GM21390 (cell line): ENCODE results near the gene C17orf78.
"Not testable (repeated sequence)": the region's sequence is repeated elsewhere in the genome, so short reads cannot be mapped to it uniquely, and the experiment has no call there.

Source experiments
- ATAC-seq: cut with Tn5 transposase; IDR thresholded peaks from one replicate; pipeline ENCODE4 v1.9.1; 2021; ENCODE audit not compliant: unreplicated experiment

Gene C17orf78

DNA sequence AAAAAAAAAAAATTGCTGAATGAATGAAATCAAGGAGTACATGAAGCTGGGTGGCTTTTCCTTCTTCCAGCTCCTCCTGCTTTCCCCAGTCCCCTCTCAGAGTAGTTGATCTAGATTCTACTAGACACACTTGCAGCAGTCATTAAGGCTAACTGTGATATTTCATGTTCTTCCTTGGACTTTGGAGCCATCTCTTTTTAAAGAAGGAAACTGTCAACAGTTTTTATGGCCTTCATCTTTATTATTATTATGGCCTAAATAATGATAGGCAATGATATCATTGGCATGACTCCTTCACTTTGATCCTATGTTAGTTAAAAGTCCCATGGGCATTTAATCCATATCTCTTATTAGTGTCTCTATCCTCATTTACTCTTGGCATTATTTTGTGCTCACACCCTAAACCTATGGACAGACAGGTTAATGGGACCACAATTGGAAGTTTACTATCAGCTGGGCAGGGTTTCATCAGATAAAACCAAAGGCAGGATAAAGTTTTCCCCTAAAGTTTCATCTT lies 9.7 kb downstream of the C17orf78 start:
- no peak for ATAC-seq

DNA sequence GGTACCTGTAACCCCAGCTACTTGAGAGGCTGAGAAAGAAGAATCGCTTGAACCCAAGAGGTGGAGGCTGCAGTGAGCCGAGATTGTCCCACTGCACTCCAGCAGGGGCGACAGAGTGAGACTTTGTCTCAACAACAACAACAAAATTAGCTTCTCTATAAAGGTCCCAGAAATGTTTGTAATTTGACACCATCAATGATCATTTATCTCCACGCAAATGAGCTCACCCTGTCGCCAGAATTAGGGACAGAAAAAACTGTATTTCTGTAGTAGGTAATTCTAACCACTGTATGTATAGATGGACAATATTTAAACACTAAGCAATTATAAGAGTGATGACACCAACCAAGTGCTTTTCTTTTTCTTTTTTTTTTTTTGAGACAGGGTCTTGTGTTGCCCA lies 10.7 kb downstream of the C17orf78 start:
- no peak for ATAC-seq

DNA sequence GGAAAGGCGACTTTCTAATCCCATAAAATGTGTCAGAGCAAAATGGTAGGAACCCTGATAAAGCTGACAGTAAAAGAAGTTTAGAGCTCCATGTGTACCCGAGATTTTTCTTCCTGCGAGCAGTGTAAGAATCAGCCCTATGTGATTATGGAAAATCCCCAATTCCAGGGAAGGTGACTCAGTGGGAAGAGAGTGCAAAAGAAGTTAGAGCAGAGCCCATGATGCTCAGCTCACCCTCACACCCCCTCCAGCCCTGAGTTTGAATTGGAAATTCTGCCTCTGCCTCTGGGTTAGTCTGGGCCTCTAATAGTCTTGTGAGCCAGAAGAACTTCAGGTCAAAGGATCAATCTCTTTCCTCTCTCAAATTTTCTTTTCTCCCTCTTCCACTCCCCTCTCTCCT lies 12.5 kb downstream of the C17orf78 start:
- no peak for ATAC-seq

DNA sequence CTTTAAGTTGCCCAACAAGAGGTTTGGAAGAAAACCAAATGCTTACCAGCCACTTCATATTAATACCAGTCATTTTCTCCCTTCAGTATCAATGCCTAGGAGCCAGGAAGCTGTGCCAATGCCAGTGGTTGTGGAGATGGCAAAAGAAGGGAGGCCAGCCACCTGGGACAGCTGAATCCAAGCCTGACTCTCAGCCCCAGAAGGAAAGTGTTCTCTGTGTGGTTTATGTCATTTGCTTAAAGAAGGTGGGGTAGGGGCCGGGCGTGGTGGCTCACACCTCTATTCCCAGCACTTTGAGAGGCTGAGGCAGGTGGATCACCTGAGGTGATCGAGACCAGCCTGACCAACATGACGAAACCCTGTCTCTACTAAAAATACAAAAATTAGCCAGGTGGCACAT lies 13.4 kb downstream of the C17orf78 start:
- ATAC-seq: no peak

DNA sequence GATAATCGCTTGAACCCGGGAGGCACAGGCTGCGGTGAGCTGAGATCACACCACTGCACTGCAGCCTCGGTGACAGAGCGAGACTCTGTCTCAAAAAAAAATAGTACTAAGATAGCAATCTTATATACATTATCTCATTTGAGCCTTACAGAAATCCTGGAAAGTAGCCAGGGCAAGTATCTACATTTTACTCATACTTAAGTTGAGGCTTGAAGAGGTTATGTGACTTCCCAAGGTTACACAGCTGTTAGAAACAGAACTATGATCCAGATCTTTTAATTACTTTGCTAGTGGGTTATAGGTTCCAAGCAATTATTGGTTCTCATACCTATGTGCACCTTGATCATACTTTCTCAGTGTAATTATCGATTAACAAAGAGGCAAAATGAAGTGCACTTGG lies 15.4 kb downstream of the C17orf78 start:
- ATAC-seq: no peak

DNA sequence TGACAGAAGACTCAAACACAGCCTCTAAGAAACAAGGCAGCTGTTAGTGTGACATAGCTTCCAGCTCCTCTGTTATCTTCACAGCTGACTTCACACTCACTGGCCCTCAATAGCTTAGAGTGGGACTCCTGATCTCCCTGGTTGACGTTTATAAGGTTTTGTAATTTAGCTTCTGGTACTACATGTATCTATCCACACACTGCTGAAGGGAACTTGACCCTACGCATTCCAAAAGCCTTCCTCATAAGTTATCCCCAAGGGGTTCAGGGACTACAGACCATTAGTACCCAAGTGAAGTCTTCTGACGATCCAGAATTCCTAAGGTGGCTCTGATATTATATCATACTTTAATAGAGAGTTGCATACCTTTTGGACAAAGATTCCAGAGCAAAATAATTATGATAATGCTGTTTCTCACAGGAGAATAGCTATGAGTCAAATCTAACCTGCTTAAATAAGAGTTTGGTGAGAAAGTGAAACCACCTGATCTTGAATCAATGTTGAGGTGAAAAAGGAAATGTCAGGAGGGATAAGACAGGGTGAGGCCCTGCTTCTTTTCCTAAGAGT lies 16.3 kb downstream of the C17orf78 start:
- ATAC-seq: peak; percentile 66

DNA sequence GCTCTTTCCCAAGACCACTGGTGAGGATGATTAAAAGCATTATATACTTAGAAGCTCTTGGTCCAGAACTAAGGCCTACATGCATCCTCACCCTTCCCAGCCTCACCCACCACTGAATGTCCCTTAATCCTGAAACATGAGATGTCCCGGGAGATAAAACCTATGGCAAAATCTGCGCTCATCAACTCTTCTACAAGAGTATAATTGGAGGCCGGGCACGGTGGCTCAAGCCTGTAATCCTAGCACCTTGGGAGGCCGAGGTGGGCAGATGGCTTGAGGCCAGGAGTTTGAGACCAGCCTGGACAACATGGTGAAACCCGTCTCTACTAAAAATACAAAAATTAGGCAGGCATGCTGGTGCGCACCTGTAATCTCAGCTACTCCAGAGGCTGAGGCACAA lies 17.6 kb downstream of the C17orf78 start:
- no peak for ATAC-seq

DNA sequence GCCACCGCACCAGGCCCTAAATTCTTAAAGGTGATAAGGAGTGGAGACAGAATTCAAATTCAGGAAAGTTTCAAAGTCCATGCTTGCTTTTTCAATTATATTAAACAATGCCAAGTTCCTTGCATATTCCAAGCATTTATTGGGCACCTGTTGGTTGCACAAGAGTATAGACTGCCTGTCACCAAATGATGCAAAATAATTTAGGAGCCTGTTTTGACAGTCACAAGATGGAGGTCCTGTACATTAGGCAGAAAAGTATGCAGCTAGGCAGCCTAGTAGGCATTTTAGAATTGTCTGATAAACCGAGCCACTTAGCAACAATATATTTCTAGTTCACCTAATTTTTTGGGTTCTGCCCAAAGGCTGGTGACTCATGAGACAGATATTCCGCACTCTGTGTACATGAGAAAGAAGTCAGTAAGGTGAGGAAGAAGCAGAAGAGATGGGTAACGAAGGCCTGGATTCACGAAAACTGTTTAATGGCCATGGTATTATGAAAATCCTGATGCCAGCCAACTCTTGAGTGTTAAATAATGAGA lies 23.5 kb downstream of the C17orf78 start:
- no peak for ATAC-seq

DNA sequence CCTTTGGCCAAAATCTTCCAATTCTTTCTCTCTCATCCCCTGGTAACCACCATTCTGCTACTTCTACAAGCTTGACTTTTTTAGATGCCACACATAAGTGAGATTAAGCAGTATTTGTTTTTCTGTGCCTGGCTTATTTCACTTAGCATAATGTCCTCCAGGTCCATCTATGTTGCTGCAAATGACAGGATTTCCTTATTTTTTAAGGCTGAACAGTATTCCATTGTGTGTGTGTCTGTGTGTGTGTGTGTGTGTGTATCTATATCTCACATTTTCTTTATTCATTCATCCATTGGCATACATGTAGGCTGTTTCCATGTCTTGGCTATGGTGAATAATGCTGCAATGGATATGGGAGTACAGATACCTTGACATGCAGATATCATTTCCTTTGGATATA lies 24.7 kb downstream of the C17orf78 start:
- no peak for ATAC-seq

DNA sequence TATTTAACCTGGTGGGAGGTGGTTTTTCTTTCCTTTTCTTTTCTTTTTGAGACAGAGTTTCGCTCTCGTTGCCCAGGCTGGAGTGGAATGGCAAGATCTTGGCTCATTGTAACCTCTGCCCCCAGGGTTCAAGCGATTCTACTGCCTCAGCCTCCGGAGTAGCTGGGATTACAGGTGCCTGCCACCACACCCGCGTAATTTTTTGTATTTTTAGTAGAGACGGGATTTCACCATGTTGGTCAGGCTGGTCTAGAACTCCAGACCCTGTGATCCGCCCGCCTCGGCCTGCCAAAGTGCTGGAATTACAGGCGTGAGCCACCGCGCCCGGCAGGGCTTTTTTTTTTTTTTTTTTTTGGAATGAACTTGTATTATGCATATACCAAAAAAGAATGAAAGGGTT lies 29.7 kb downstream of the C17orf78 start:
- not testable (repeated sequence) for ATAC-seq

DNA sequence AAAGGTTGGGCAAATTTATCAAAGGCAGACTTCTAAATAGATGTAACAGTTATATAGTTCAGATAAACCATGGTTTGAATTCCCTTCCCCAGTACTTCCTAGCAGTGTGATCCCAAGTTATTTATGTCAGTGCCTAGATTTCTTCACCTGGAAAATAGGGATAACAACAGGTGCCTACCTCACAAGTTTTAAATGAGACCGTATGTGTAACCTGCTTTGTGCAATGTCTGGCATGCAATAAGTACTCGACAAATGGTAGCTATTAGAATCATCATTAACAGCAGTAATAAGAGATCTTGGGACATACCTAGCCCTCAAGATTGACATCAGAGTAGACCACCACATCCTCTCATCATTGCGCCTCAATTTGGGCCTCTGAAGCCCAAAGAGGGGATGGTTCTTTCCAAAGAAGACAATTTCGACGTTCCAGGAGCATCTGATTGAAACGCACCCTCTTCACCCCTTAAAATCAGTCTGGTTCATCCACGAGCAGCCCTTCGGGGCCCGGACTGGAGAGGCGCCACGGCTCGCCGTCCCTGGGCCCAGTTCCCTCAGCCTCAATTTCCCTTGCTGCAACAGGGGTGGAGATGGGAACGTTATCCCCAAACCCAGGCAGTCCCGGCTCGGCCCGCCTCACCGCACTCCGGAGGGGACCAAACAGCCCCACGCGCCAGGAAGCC lies 30.3 kb downstream of the C17orf78 start:
- ATAC-seq: peak; percentile 31

DNA sequence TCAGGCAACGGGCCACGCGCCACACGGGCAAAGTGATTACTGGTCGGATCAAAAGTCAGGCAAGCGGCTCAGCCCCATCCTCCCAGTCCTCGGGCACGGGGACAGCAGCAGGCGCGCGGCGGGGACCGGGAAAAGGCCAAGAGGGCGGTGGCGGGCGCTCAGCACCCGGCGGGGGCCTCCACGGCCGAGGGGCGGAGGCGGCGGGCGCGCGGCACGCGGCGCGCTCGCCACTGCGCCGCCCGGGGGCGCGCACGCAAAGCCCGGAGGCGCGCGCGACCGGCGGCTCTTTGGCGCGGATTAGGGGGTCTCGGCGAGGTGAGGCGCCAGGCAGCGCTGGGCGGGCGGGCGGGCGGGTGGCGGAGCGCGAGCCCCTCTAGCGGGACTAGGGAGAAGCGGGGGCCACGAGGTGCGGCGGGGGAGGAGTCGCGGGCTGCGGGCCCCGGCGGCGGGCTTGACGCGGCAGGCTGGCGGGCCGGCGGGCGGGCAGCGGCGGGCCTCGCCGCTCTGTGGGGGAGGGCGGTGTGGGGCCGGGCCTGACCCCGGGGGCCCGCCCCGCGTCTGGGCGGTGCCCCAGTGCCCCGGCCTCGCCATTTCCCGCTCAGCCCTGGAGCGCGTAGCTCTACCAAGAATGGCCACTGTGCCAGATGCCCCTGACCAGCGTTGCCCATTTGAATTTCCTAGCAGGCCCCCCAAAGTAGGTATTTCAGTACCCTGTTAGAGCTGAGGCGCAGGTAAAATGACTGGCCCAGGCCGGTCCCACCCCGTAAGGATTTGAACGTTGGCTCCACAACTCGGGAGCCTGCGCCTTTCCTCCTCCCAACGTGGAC lies 31.1 kb downstream of the C17orf78 start, which contains the start of the genes ACACA and TADA2A:
ACACA (minus strand) TSS at position 202 of the 827 bp plus-strand sequence. CDS start 537 bp downstream, outside the sequence.
TADA2A (plus strand) TSS at position 252 of the 827 bp plus-strand sequence. CDS start 4,480 bp downstream, outside the sequence.
- peak; percentile 78 for ATAC-seq

DNA sequence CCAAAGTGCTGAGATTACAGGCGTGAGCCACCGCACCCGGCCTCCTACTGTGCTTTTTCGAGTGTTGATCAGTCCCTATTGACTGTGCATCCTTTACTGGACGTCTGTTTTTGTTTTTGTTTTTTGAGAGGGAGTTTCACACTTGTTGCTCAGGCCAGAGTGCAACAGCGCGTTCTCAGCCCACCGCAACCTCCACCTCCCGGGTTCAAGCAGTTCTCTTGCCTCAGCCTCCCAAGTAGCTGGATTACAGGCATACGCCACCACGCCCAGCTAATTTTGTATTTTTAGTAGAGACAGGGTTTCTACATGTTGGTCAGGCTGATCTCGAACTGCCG lies 32.3 kb downstream of the C17orf78 start:
- ATAC-seq: not testable (repeated sequence)

DNA sequence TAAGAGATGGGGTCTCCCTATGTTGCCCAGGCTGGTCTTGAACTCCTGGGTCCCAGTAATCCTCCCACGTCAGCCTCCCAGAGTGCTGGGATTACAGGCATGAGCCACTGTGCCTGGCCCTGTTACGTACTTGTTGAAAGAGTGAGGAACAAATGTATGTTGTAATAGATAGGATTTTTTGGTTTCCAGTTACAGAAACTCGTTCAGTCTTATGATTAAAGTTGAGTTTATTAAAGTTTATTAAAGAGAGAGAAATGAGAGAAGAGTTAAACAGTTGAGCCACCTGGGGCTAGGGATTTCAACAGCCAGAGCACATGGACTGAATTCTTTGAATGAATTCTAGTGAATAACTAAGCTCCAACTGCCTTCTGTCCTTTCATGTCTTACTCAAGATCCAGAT lies 34.6 kb downstream of the C17orf78 start:
- no peak for ATAC-seq

DNA sequence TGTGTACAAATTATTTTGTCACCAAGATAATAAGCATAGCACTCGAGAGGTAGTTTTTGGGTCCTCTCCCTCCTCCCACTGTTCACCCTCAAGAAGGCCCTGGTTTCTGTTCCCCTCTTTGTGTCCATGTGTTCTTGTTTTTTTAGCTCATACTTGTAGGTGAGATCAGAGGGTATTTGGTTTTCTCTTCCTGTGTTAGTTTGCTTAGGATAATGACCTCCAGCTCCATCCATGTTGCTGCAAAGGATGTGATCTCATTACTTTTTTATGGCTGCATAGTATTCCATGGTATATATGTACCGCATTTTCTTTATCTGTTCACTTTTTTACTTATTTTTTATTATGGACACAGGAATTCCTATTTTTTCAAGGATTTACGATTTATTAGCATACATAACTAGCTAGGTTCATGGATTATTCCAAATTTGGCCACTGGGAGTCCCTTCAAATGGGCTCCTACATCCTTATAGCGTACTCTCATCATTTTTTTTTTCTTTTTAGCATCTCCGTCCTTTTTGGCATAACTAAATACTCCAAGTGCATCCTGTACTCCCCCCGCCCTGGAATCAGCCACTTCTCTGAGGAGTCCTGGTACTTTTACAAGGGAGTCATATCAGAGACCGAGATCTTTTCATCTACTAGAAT lies 38.2 kb downstream of the C17orf78 start:
- ATAC-seq: no peak

DNA sequence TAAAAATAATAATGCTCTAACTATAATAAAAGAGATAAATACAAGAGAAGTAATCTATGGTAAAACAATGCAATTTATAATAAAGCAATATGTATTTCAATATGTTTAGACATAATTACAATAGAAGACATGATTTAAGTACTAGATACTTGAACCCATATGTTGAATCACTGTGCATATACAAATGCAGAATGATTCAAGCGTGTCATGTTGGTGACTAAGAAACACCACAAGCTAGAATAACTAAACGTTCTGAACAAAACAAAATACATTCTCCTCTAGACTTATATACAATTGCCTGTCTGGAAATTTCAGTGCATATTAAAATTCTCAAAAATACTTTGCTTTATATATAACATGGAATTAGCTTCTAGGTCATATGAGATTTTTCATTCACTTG lies 42.1 kb downstream of the C17orf78 start:
- ATAC-seq: no peak

DNA sequence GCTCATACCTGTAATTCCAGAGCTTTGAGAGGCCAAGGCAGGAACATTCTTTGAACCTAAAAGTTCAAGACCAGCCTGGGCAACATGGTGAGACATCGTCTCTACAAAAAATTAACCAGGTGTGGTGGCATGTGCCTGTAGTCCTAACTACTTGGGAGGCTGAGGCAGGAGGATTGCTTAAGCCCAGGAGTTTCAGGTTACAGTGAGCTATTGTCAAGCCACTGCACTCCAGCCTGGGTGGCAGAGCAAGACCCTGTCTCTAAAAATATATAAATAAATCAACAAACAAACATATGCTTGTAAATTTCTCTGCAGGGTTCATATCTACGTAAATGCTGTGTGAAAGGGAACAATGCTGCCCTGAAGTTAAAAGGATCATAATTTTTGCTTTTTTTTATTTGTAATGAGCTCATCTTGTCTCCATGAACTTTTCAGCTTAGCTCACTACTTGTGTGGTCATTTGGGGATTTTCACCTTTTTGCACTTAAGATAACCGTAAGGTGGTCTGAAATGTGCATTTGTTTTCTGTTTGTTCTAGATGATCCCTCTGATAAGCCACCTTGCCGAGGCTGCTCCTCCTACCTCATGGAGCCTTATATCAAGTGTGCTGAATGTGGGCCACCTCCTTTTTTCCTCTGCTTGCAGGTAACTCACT lies 47.3 kb downstream of the C17orf78 start:
- ATAC-seq: no peak

DNA sequence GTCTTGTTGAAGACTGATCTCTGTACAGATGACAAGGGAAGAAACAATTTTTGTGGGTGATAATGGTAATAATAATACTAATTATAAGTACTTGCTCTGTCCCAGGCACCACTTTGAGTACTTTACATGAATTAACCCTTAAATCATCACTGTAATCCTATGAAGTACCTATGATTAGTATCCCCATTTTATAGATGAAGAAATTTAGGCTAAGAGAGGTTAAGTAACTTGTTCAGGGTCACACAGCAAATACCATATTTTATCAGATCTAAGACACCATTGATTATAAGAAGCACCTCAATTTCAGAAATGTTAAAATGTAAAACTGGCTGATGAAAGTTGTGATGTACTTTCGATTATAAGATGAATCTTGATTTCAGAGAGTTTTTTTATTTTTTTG lies 49.5 kb downstream of the C17orf78 start:
- ATAC-seq: no peak

DNA sequence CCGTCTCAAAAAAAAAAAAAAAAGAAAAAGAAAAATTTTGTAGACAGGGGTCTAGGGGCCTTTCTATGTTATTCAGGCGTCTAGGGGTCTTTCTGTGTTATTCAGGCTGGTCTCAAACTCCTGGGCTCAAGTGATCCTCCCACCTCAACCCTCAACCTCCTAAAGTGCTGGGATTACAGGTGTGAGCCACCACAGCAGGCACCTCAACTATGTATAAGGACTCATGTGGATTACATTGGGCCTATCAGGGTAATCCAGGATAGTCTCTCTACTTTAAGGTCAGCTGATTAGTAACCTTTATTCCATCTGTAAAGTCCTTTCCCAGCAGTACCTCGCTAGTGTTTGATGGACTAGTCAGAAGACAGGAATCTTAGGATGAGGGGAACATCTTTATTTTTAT lies 53.3 kb downstream of the C17orf78 start:
- ATAC-seq: no peak

DNA sequence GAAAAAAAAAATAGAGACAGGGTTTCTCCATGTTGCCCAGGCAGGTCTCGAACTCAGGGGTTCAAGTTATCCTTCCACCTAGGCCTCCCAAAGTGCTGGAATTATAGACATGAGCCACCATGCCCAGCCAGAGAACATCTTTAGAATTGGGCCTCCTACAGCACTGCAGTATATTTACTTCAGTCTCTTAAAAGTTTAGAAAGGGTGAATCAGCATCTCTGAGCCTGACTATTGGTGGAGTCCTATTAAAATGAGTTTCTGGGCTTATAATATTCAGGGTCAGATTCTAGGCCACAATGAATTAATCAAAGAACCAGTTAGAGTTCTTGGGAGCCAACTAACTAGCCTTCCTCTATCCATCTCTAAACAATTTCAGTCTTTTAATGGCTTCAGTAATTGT lies 53.7 kb downstream of the C17orf78 start:
- ATAC-seq: no peak
